HG03039 (cell line): ENCODE results near the gene FBN1.

Source experiments
- ATAC-seq: cut with Tn5 transposase; IDR thresholded peaks from one replicate; pipeline ENCODE4 v1.9.1; 2021; ENCODE audit warnings: mild to moderate bottlenecking, moderate library complexity; ENCODE audit not compliant: unreplicated experiment

Gene FBN1

GRCh38 chr15:48645558-48646330 lies at the start of gene FBN1:
Gene FBN1 (minus strand): TSS chr15:48645709. CDS start chr15:48644769, 940 bp downstream.
- ATAC-seq: peak; percentile 54

GRCh38 chr15:48693484-48693883 lies 48.0 kb upstream of the FBN1 start:
- ATAC-seq: no peak

- no peak for ATAC-seq
Measured at GRCh38 chr15:48688493-48688892, 43.0 kb upstream of the FBN1 start.

- ATAC-seq: no peak
Measured at GRCh38 chr15:48683991-48684765, 38.7 kb upstream of the FBN1 start.

- ATAC-seq: no peak
Measured at GRCh38 chr15:48682942-48683651, 37.6 kb upstream of the FBN1 start.

- no peak for ATAC-seq
Measured at GRCh38 chr15:48681353-48681752, 35.8 kb upstream of the FBN1 start.

- no peak for ATAC-seq
Measured at GRCh38 chr15:48680841-48681240, 35.3 kb upstream of the FBN1 start.

- ATAC-seq: no peak
Measured at GRCh38 chr15:48679952-48680351, 34.4 kb upstream of the FBN1 start.

GRCh38 chr15:48678851-48679250 lies 33.3 kb upstream of the FBN1 start:
- no peak for ATAC-seq

GRCh38 chr15:48677821-48678220 lies 32.3 kb upstream of the FBN1 start:
- ATAC-seq: no peak

GRCh38 chr15:48675436-48675835 lies 29.9 kb upstream of the FBN1 start:
- ATAC-seq: no peak

- no peak for ATAC-seq
Measured at GRCh38 chr15:48674876-48675275, 29.4 kb upstream of the FBN1 start.

- no peak for ATAC-seq
Measured at GRCh38 chr15:48672206-48672605, 26.7 kb upstream of the FBN1 start.

- ATAC-seq: no peak
Measured at GRCh38 chr15:48671103-48672022, 25.9 kb upstream of the FBN1 start.

- ATAC-seq: no peak
Measured at GRCh38 chr15:48667701-48668100, 22.2 kb upstream of the FBN1 start.

GRCh38 chr15:48664436-48664835 lies 18.9 kb upstream of the FBN1 start:
- ATAC-seq: no peak

GRCh38 chr15:48657950-48658591 lies 12.6 kb upstream of the FBN1 start:
- ATAC-seq: no peak

GRCh38 chr15:48654801-48655200 lies 9.3 kb upstream of the FBN1 start:
- ATAC-seq: no peak

- ATAC-seq: no peak
Measured at GRCh38 chr15:48653913-48654670, 8.6 kb upstream of the FBN1 start.
